HUDEP-2 (cell line): Measurements from ENCODE around the gene CELSR2.
A peak's percentile ranks its signal among the peaks of the same experiment; 100 is the strongest.
"Not testable (repeated sequence)": the region's sequence is repeated elsewhere in the genome, so short reads cannot be mapped to it uniquely, and the experiment has no call there.

ENCODE experiments used
- DNase-seq, 76 experiments: peaks; one replicate each; lab custom pipeline; 2025; ENCODE audit not compliant: unreplicated experiment in 76 of 76; lab: John Stamatoyannopoulos, UW

Gene CELSR2, protein sequence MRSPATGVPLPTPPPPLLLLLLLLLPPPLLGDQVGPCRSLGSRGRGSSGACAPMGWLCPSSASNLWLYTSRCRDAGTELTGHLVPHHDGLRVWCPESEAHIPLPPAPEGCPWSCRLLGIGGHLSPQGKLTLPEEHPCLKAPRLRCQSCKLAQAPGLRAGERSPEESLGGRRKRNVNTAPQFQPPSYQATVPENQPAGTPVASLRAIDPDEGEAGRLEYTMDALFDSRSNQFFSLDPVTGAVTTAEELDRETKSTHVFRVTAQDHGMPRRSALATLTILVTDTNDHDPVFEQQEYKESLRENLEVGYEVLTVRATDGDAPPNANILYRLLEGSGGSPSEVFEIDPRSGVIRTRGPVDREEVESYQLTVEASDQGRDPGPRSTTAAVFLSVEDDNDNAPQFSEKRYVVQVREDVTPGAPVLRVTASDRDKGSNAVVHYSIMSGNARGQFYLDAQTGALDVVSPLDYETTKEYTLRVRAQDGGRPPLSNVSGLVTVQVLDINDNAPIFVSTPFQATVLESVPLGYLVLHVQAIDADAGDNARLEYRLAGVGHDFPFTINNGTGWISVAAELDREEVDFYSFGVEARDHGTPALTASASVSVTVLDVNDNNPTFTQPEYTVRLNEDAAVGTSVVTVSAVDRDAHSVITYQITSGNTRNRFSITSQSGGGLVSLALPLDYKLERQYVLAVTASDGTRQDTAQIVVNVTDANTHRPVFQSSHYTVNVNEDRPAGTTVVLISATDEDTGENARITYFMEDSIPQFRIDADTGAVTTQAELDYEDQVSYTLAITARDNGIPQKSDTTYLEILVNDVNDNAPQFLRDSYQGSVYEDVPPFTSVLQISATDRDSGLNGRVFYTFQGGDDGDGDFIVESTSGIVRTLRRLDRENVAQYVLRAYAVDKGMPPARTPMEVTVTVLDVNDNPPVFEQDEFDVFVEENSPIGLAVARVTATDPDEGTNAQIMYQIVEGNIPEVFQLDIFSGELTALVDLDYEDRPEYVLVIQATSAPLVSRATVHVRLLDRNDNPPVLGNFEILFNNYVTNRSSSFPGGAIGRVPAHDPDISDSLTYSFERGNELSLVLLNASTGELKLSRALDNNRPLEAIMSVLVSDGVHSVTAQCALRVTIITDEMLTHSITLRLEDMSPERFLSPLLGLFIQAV (N-terminal part only)

DNA sequence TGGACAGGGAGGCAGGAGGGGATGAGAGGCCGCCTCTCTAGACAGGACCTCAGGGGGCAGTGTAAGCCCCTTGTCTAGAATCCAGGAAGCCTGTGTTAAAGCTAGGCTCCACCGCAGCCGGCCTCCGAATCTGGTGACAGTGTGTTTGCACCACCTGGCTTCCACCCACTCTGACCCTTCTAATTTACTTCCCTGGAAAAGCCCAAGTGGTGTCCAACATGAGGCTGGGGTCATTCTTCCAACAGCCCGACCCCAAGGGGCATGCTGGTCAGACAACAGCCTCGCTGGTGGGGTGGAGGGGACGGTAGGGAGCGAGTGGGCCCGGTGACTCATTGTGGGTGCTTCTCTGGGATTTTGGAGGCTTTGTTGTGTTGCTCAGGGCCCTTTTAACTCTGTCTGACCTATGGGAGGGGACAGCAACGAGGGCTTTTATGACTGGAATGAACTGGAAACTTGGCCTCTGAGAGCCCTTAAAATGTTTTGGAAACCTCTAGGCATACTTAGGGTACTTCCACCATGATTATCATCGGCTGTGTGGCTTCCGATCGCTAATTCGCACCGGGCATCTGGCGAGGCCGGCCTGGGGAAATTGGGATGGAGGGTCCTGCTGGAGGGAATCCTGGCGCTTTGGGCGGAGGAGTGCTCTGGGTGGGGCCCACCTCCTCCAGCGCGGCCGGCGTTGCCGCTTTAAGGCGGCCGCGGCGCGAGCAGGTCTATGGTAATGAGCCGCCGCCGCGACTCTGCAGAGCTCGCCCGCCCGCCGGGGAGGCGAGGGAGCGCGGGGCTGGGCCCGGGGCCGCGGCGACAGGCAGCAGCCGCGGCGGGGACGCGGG is at the start of gene CELSR2:
CELSR2 (plus strand) TSS at position 743 of the 833 bp plus-strand sequence. CDS start 541 bp downstream, outside the sequence.
- DNase-seq = peak in 55 of 76 experiments; percentile 4 to 65 (median 44)

DNA sequence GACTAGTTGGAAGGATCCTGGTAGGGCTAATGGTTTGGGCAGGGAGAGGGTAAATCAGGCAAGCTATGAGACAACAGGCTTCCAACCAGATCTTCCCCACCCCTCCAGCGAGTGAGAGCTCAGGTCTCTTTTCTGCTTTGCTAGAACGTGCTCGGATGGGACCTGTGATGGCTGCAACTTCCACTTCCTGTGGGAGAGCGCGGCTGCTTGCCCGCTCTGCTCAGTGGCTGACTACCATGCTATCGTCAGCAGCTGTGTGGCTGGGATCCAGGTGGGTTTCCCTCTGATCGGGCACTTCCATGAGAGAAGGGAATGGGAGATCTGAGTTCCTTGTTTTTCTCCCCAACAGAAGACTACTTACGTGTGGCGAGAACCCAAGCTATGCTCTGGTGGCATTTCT is 49.6 kb upstream of the CELSR2 start:
- no peak for DNase-seq

DNA sequence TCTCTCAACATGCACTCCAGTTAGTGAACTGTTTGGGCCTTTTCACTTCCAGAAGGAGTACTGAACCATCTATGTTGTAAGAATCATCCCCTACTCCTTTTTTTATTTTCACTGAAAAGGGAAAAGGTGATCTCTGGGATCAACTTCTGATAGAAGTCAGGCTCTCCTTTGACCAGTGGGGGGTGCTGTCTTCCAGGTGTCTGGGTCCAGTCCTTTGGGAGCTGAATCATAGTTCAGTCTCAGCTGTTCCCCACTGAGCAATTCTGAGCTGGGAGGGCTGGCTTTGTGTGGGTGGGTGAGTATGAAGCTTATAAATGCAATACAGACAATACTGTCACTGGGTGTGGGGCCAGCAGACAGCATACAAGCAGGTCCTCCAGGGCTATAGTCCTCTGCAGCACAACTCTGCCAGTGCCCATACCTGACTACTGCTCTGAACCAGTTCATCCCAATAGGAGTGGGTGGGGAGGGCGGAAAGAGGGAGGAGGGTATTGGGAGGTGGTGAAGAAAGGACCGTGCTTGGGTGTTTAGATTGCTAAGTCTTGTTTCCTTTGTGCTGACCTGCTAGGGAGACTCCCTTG is 48.1 kb upstream of the CELSR2 start:
- peak in 57 of 76 experiments; percentile 12 to 76 (median 50) for DNase-seq

DNA sequence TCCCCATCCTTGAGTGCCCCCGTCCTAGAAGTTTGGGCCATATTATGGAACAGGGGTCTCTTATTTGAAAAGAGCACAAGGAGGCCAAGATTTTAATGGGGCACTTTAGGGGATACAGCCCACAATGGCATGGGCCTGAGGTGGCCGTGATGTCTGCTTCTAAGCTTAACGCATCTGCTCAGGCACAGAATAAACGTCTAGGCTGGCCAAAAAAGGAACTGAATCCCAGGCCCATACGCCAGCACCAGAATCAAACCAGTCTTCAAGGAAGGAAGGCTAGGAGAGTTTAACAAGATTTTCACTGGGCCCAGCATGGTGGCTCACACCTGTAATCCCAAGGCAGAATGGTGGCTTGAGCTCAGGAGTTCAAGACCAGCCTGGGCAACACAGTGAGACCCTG is 44.9 kb upstream of the CELSR2 start:
- no peak for DNase-seq

DNA sequence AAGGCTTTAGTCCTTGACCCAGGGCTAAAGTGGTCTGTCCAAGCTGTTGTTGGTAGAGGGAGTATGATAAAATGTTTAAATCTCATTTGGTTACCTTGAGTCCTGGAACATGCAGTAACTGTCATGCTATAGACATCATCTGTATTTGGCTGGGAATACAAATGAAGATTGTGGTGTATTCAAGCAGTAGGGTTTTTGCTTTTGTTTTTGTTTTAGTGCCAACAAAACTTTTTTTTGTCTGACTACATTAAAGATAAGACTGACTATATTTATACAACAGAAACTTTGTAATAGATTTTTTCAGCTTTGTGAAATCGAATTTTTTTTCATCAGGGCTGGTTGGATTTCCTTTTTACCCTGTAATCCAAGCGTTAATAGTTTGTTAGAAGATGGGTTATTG is 43.0 kb upstream of the CELSR2 start:
- DNase-seq = no peak

DNA sequence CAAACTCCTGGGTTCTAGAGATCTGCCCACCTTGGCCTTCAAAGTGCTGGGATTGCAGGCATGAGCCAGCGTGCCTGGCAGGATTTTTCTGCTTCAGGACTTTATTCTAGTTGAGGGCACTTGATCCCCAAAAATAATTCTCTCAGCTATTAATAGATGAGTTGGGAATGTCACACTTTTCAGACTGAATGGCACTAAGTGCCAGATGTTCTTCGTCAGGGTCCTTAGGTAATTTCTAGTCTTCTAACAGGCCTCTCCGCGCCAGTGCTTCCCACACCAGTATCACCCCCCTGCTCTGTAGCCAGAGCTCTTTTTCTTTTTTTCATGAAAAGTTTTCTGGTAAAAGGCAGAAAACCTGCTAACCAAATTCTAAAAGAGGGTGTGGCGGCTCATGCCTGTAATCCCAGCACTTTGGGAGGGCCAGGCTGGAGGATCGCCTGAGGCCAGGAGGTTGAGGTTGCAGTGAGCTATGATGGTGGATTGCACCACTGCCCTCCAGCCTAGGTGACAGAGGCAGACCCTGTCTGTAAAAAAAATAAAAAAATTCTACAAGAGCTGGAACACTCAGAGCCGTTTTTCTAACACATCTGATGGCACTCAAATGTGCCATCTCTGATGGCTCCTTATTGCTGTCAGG is 41.8 kb upstream of the CELSR2 start:
- no peak for DNase-seq

DNA sequence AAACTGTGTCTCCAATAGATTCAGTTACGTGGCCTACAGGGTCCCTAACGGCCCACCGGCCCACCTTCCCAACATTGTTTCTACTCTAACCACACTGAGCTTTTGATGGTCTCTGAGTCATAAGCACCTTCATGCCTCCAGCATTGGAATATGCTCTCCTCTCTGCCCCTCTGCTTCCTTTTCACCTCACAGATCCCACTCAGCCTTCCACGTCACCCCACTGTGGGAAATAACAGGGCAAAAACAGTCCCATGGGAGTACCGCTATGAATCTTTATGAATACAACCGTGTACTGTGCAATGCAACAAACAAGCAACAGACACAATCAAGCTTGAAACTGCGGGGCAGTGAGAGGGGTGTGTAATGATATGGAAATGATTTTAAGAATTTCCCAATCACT is 40.9 kb upstream of the CELSR2 start:
- DNase-seq = no peak

DNA sequence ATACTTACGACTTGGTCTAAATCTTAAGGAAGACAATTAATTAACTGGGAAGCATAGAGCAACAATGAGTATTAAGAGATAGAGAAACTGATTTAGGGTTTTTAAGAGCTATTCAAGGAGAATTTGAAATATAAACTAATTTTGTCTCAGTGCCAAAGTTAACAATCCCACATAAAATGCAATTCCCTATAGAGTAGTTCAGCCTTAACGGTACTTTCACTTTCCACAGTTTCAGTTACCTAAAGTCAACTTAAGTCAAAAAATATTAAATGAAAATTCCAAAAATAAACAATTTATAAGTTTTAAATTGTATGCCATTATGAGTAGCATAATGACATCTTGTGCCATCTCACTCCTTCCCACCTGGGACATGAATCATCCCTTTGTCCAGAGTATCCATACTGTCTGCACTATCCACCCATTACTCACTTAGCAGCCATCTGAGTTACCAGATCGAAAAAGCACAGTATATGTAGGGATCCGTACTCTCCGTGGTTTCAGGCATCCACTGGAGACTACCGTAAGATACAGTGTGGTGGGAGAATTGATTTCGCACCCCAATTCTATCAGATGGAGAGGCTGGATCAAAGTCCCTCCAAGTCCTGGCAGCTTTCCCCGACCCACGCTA is 40.4 kb upstream of the CELSR2 start:
- no peak for DNase-seq

DNA sequence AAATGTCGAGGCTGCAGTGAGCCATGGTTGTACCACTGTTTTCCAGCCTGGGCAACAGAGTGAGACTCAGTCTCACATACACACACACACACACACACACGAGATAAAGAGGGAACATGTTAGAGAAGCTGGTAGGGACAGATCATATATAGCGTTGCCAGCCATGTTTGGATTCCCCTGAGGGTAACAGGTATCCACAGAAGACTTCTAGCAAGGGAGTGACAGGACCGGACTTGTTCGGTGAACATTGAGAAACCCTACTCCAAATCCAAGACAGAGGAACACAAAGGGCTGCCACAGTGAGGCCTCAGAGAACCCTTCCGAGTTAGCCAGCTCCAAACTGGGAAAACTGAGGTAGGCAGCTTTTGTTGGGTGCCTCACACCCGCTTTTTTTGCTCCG is 39.3 kb upstream of the CELSR2 start:
- DNase-seq = no peak

DNA sequence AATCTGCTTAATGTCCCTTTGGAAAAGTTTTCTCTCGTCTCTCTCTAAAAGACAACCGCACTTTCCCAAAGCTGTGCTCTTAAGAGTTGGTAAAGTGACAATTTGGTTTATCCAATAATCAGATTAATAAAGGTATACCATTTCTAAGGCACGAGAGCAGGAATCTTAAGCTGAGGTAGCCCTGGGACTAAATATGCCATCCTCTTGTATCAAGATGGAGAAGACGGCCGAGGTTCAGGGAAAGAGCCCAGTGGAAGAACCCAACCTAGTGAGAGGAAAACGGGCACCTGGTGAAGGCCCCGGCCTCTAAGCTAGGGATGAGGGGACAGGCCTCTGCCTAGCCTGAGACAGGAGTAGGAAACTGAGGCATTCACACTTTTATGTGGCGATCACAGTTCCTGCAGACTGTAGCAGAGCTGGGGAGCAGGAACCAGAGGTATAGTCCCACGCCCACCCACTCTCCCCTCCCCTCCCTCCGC is 36.0 kb upstream of the CELSR2 start:
- no peak for DNase-seq

DNA sequence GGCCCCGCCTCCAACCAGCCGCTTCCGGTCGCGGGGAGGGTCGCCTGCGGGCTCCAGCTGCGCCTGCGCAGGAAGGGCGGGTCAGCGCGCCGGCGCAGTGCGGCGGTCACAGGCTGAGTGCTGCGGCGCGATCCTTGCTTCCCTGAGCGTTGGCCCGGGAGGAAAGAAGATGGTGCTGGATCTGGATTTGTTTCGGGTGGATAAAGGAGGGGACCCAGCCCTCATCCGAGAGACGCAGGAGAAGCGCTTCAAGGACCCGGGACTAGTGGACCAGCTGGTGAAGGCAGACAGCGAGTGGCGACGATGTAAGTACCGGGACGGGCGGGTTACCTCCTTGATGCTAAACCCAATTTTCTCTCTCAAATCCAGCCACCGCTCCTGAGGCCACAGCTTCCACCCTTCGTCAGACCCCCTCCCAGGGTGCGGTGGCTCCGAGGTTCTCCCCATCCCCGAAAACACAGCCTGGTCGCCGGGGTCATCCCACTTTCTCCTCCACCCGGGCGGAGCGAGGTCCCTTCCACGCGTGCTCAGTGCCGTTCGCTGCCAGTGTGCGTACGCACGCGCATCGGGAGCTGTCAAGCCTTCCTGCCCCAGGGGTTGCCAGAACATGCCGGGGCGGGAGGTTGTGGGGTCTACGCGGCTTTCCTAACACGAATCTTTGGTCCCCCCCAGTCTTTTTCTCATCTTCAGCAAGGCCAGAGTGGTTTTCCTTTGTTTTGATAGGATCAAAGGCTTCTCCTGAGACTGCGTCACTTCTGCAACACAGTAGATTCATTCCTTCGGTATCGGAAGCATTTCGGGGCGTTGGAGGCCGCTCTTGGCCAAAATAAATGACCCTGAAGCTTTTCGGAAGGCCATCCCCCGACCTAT is 35.3 kb upstream of the CELSR2 start, which contains the start of gene SARS1:
SARS1 (plus strand) TSS at position 95 of the 870 bp plus-strand sequence; CDS start at position 170, 75 bp downstream.
- peak in 73 of 76 experiments; percentile 21 to 89 (median 75) for DNase-seq

DNA sequence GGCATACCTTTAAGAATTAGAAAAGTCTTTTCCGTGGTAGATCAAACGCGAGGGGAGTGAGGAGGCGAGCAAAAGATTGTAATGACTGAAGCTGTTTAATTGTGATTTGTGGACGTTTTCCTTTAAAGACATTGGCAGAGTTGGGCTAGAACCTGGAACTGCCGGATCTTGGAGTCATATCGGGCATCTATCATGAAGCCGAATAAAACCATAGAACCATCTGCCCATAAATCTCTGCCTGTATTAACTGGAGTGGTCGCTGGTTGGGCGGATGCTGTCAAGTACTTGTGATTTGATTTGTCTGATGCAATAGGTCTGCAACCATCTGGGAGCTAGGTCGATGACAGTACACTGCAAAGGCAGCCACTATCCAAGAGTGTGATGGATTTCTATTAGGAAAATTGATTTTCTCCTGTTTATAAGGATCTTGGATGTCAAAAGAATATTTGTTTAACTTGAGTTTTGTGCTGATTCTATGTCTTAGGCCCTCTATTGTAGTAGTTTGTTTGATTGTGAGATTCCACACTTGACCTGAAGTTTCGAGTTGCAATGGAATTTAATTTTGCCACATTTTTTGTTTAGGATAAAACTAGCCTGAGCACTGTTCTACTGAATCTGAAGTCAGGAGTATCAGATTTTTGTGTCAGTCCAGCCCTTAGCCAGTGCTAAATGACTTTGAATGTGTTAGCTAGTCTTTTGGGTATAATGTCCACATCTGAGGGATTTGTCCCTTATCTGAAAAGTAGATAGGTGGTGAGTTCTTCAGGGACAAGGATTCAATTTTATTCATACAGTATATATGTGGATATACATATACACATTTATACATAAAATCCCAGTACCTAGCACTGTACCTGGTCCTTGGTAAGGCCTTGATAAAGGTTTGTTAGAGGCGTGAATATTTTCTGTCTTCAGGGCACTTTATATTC is 34.4 kb upstream of the CELSR2 start:
- peak in 51 of 76 experiments; percentile 5 to 69 (median 27) for DNase-seq

DNA sequence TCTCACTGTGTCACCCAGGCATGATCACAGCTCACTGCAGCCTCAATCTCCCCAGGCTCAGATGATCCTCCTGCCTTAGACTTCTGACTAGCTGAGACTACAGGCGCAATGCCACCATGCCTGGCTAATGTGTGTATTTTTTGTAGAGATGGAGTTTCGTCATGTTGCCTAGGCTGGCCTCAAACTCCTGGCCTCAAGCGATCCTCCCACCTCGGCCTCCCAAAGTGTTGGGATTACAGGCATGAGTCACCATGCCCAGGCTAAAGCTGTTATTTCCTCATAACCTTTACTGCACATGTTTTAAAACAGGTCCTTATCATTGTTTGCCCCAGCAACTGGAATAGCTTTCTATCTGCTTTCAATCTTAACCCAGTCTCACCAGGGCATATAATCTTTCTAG is 32.7 kb upstream of the CELSR2 start:
- DNase-seq = peak in 5 of 76 experiments; percentile 3 to 16 (median 14)

DNA sequence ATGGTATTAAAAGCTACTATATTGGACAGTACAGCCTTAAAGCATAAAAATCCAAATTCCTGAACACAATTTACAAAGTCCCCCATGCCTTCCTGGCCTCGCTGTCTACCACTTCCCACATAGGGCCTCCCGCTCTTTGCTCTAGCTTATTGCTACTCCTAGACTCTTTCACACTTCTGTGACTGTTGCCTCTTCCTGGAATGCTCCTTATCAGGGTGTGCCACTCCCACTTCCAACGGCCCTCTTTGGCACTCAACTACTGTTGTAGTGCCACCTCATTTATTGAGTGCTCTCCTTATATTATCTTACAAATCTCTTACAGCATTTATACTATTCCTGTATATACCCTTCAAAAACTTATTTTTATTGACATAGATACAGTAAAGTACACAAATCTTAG is 30.8 kb upstream of the CELSR2 start:
- DNase-seq = peak in 74 of 76 experiments; percentile 35 to 96 (median 79)

DNA sequence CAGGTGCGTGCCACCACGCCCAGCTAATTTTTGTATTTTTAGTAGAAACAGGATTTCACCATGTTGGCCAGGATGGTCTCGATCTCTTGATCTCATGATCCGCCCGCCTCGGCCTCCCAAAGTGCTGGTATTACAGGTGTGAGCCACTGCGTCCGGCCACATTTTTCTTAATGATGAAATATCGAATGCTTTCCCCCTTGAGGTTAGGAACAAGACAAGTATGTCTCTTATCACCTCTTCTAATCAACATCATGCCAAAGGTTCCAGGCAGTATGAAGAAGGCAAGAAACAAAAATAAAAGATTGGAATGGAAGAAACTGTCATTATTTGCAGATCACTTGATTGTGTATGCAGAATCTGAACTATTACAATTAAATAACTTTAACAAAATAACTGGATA is 28.1 kb upstream of the CELSR2 start:
- DNase-seq = not testable (repeated sequence)

DNA sequence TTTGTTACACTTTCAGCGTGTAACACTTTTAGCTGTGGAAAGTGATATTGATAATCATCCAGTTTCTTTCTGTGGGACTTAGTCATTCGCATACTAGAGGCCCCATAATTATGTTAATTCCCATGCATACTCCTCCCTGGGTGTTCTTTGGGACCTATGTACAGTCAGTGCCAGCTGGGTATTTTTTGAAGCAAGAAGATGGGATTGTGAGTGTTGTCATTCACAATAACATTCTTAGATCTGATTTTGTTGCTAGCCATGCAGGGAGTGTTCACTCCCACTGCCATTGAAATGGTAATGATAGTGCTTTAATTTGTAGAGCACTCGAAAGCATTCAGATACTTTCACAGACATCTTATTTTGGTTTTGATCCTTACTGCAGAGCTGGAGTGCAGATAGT is 24.0 kb upstream of the CELSR2 start:
- no peak for DNase-seq
